SK-N-SH treated with all-trans-retinoic acid at 6 μM for 48 hours (cell line): ENCODE results near the gene UBE2S.

Experiments used
- ATAC-seq: fragments of 200-7000 bp; cut with Tn5 transposase; 3 replicates; pipeline ENCODE4 v1.9.1; 2020; ENCODE audit warnings: mild to moderate bottlenecking, moderate library complexity
- ARNTL ChIP-seq: fragments of 450-650 bp; formaldehyde crosslinking; IDR thresholded peaks from 2 replicates; pipeline ENCODE4 v1.5.0; 2020; ENCODE audit warnings: low read depth, mild to moderate bottlenecking, moderate library complexity, borderline replicate concordance
- BACH2 ChIP-seq: fragments of 250-450 bp; sonication (Bioruptor Pico); IDR thresholded peaks from 2 replicates; pipeline ENCODE4 v1.9.0; 2021; ENCODE audit warnings: mild to moderate bottlenecking, borderline replicate concordance
- CSDC2 ChIP-seq: fragments of 250-450 bp; sonication (Bioruptor Pico); IDR thresholded peaks from 2 replicates; pipeline ENCODE4 v1.5.0; 2020; ENCODE audit warnings: mild to moderate bottlenecking, moderate library complexity
- CSRNP3 ChIP-seq: fragments of 250-450 bp; sonication (Bioruptor Pico); IDR thresholded peaks from 2 replicates; pipeline ENCODE4 v1.5.1; 2021; ENCODE audit warnings: mild to moderate bottlenecking, moderate library complexity
- OSR1 ChIP-seq: fragments of 250-450 bp; sonication (Bioruptor Pico); IDR thresholded peaks from 2 replicates; pipeline ENCODE4 v1.8.0; 2022; ENCODE audit warnings: moderate library complexity, mild to moderate bottlenecking, inconsistent platforms
- PATZ1 ChIP-seq: fragments of 250-450 bp; sonication (Bioruptor Pico); IDR thresholded peaks from 2 replicates; pipeline ENCODE4 v1.8.0; 2020; ENCODE audit warnings: mild to moderate bottlenecking, moderate library complexity, borderline replicate concordance
- PPARA ChIP-seq: fragments of 250-450 bp; sonication (Bioruptor Pico); IDR thresholded peaks from 2 replicates; pipeline ENCODE4 v1.5.0; 2020; ENCODE audit warnings: mild to moderate bottlenecking, borderline replicate concordance
- RARB ChIP-seq: fragments of 250-450 bp; sonication (Bioruptor Pico); IDR thresholded peaks from 2 replicates; pipeline ENCODE4 v1.8.0; 2021; ENCODE audit warnings: mild to moderate bottlenecking, moderate library complexity
- SNAI2 ChIP-seq: fragments of 250-450 bp; sonication (Bioruptor Pico); IDR thresholded peaks from 2 replicates; pipeline ENCODE4 v1.5.0; 2020; ENCODE audit warnings: mild to moderate bottlenecking, moderate library complexity
- TOX ChIP-seq: fragments of 250-450 bp; sonication (Bioruptor Pico); IDR thresholded peaks from 2 replicates; pipeline ENCODE4 v1.8.0; 2021; ENCODE audit warnings: mild to moderate bottlenecking, moderate library complexity, borderline replicate concordance
- TSHZ2 ChIP-seq: fragments of 250-450 bp; sonication (Bioruptor Pico); IDR thresholded peaks from 2 replicates; pipeline ENCODE4 v1.5.0; 2020; ENCODE audit warnings: mild to moderate bottlenecking, moderate library complexity
- ZC3H10 ChIP-seq: fragments of 250-450 bp; sonication (Bioruptor Pico); IDR thresholded peaks from 2 replicates; pipeline ENCODE4 v1.5.1; 2021; ENCODE audit warnings: mild to moderate bottlenecking, moderate library complexity
- ZFP3 ChIP-seq: fragments of 250-450 bp; sonication (Bioruptor Pico); IDR thresholded peaks from 2 replicates; pipeline ENCODE4 v1.5.0; 2020; ENCODE audit warnings: mild to moderate bottlenecking, moderate library complexity
- ZFP30 ChIP-seq: fragments of 450-650 bp; formaldehyde crosslinking; IDR thresholded peaks from 2 replicates; pipeline ENCODE4 v1.5.0; 2022; ENCODE audit warnings: mild to moderate bottlenecking, moderate library complexity
- ZNF565 ChIP-seq: fragments of 450-650 bp; formaldehyde crosslinking; conservative IDR thresholded peaks from 2 replicates; pipeline ENCODE4 v1.5.0; 2020; ENCODE audit warnings: low read depth, mild to moderate bottlenecking, moderate library complexity
- ZNF70 ChIP-seq: fragments of 450-650 bp; formaldehyde crosslinking; IDR thresholded peaks from 2 replicates; pipeline ENCODE4 v1.5.0; 2020; ENCODE audit warnings: mild to moderate bottlenecking, moderate library complexity

The UBE2S gene

GRCh38 chr19:55400281-55401087 is 7.1 kb downstream of the UBE2S start (continued):
- no peak for TF ChIP-seq TSHZ2 (CRISPR knock-in tag)

GRCh38 chr19:55398200-55398925 is 9.2 kb downstream of the UBE2S start:
- TF ChIP-seq ZFP3 (CRISPR knock-in tag) (no peak), PPARA (CRISPR knock-in tag) (no peak), ZNF565 (CRISPR knock-in tag) (no peak), SNAI2 (CRISPR knock-in tag) (no peak), TOX (CRISPR knock-in tag) (no peak), ZFP30 (no peak), CSDC2 (CRISPR knock-in tag) (no peak), ZC3H10 (CRISPR knock-in tag) (no peak), BACH2 (CRISPR knock-in tag) (no peak), CSRNP3 (CRISPR knock-in tag) (no peak)
- no peak for ATAC-seq

- no peak for TF ChIP-seq RARB (CRISPR knock-in tag)
- no peak for TF ChIP-seq TSHZ2 (CRISPR knock-in tag)
- no peak for TF ChIP-seq ZFP3 (CRISPR knock-in tag)
- TF ChIP-seq ARNTL (CRISPR knock-in tag): no peak
- no peak for TF ChIP-seq PATZ1 (CRISPR knock-in tag)
- no peak for TF ChIP-seq ZNF70 (CRISPR knock-in tag)
- no peak for TF ChIP-seq SNAI2 (CRISPR knock-in tag)
- no peak for TF ChIP-seq CSRNP3 (CRISPR knock-in tag)
- no peak for TF ChIP-seq BACH2 (CRISPR knock-in tag)
- TF ChIP-seq OSR1 (CRISPR knock-in tag): no peak
- peak; percentile 4; the same call in 2 of the 3 replicates for ATAC-seq
These were observed 14.5 kb downstream of the UBE2S start for GRCh38 chr19:55392820-55393761.
